Trophoblast cell (in vitro differentiated cells and primary cell): ENCODE results near the gene TMEM41A.

Source experiments
- DNase-seq, 2 donors: peaks; one replicate each; pipeline ENCODE4 v3.0.0-alpha.2; 2016
- H2AFZ ChIP-seq: 2 replicates; pipeline ENCODE4 v1.6.1; 2013; ENCODE audit warnings: low read length, moderate library complexity, mild to moderate bottlenecking; ENCODE audit not compliant: insufficient read depth, poor library complexity
- H2AK5ac ChIP-seq: 2 replicates; pipeline ENCODE4 v1.6.1; 2013; ENCODE audit warnings: mild to moderate bottlenecking, low read length
- H2BK120ac ChIP-seq: 2 replicates; pipeline ENCODE4 v1.6.1; 2013; ENCODE audit warnings: low read length, mild to moderate bottlenecking, moderate library complexity; ENCODE audit not compliant: insufficient read depth, poor library complexity
- H2BK12ac ChIP-seq: 2 replicates; pipeline ENCODE4 v1.6.1; 2013; ENCODE audit warnings: mild to moderate bottlenecking, low read length, moderate library complexity
- H2BK5ac ChIP-seq: 2 replicates; pipeline ENCODE4 v1.6.1; 2013; ENCODE audit warnings: low read length, low read depth, moderate library complexity, mild to moderate bottlenecking; ENCODE audit not compliant: poor library complexity
- H3K14ac ChIP-seq: 2 replicates; pipeline ENCODE4 v1.6.1; 2013; ENCODE audit warnings: mild to moderate bottlenecking, low read length
- H3K18ac ChIP-seq: 2 replicates; pipeline ENCODE4 v1.6.1; 2013; ENCODE audit warnings: mild to moderate bottlenecking, low read length
- H3K23ac ChIP-seq: 2 replicates; pipeline ENCODE4 v1.6.1; 2013; ENCODE audit warnings: low read length
- H3K27ac ChIP-seq: 2 replicates; pipeline ENCODE4 v1.5.1; 2013; ENCODE audit warnings: low read depth, mild to moderate bottlenecking, inconsistent platforms, low read length, moderate library complexity
- H3K27me3 ChIP-seq: 2 replicates; pipeline ENCODE4 v1.6.1; 2013; ENCODE audit warnings: inconsistent platforms, mild to moderate bottlenecking, low read length, moderate library complexity; ENCODE audit not compliant: insufficient read depth
- H3K36me3 ChIP-seq, 2 experiments: 1 replicate in 1 of 2; 2 replicates in 1 of 2; pipeline ENCODE4 v1.6.1; 2013; ENCODE audit warnings: low read length in 2 of 2, mild to moderate bottlenecking in 2 of 2, moderate library complexity in 1 of 2; ENCODE audit not compliant: insufficient read depth in 2 of 2, control insufficient read depth in 1 of 2
- H3K4ac ChIP-seq: 2 replicates; pipeline ENCODE4 v1.6.1; 2013; ENCODE audit warnings: low read depth, mild to moderate bottlenecking, low read length, moderate library complexity
- H3K4me1 ChIP-seq, 2 experiments: 1 replicate in 1 of 2; 2 replicates in 1 of 2; pipeline ENCODE4 v1.6.1; 2013; ENCODE audit warnings: low read length in 2 of 2, mild to moderate bottlenecking in 2 of 2, moderate library complexity in 1 of 2; ENCODE audit not compliant: insufficient read depth in 2 of 2, control insufficient read depth in 1 of 2
- H3K4me2 ChIP-seq: 2 replicates; pipeline ENCODE4 v1.6.1; 2013; ENCODE audit warnings: inconsistent platforms, mild to moderate bottlenecking, low read length, moderate library complexity
- H3K4me3 ChIP-seq: 2 replicates; pipeline ENCODE4 v1.5.1; 2013; ENCODE audit warnings: mild to moderate bottlenecking, low read depth, low read length, inconsistent platforms
- H3K79me1 ChIP-seq: one replicate; pipeline ENCODE4 v1.6.1; 2013; ENCODE audit warnings: low read length
- H3K79me2 ChIP-seq: 2 replicates; pipeline ENCODE4 v1.6.1; 2013; ENCODE audit warnings: low read length, mild to moderate bottlenecking; ENCODE audit not compliant: control insufficient read depth, insufficient read depth, poor library complexity
- H3K9ac ChIP-seq: 2 replicates; pipeline ENCODE4 v1.6.1; 2013; ENCODE audit warnings: mild to moderate bottlenecking, low read length
- H3K9me3 ChIP-seq: 2 replicates; pipeline ENCODE4 v1.6.1; 2013; ENCODE audit warnings: low read depth, mild to moderate bottlenecking, control low read depth, inconsistent platforms, low read length; ENCODE audit not compliant: insufficient read depth
- H4K12ac ChIP-seq: 2 replicates; pipeline ENCODE4 v1.6.1; 2013; ENCODE audit warnings: low read depth, mild to moderate bottlenecking, low read length, moderate library complexity
- H4K8ac ChIP-seq: 2 replicates; pipeline ENCODE4 v1.6.1; 2013; ENCODE audit warnings: low read depth, mild to moderate bottlenecking, low read length, moderate library complexity
- H4K91ac ChIP-seq: one replicate; pipeline ENCODE4 v1.6.1; 2013; ENCODE audit warnings: low read depth, mild to moderate bottlenecking, low read length, moderate library complexity
- WGBS: extraction: QIAGEN DNeasy Blood & Tissue Kit; methylation state at CpG from one replicate; pipeline ENCODE4 v1.1.7; 2013; ENCODE audit warnings: missing lambda C conversion rate; ENCODE audit not compliant: insufficient read length, insufficient coverage; ENCODE audit errors: extremely low coverage; 5-methylcytosine and 5-hydroxymethylcytosine counted together

Gene TMEM41A

DNA sequence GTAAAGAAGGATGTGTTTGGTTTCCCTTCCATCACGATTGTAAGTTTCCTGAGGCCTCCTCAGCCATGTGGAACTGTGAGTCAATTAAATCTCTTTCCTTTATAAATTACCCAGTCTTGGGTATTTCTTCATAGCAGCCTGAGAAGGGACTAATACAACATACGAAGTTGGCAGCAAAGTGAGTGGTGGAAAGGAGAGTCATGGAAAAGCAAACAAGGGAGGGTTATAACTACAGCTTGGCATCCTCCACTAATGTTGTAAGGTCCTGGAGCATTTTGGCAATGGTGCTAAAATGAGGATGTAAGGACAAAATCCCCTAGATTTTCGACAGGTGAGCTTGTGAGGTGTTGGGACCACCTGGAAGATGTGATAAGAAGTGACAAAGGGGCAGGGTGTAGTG, 5.8 kb upstream of the TMEM41A start:
- H2BK5ac ChIP-seq, result no peak overlapping the region
- no peak overlapping the region for H2BK120ac ChIP-seq
- H3K79me2 ChIP-seq, result no peaks in the 10 kb centered on the region
- no peak overlapping the region for H2AK5ac ChIP-seq
- H3K27ac ChIP-seq, result no peak overlapping the region
- H3K23ac ChIP-seq, result no peak overlapping the region
- no peak overlapping the region for H3K4me2 ChIP-seq
- H4K8ac ChIP-seq, result no peak overlapping the region
- H3K36me3 ChIP-seq, result no peaks in the 10 kb centered on the region
- no peak overlapping the region for H3K4ac ChIP-seq
- DNase-seq, result no peak
- H3K9me3 ChIP-seq, result peaks cover 1% of the 10 kb centered on the region
- H3K4me1 ChIP-seq, result peaks cover 0 to 2% of the 10 kb centered on the region in 2 experiments
- no peak overlapping the region for H4K12ac ChIP-seq
- no peak overlapping the region for H3K18ac ChIP-seq
- H3K4me3 ChIP-seq, result no peak overlapping the region
- H3K79me1 ChIP-seq, result no peaks in the 10 kb centered on the region
- H3K27me3 ChIP-seq, result no peaks in the 10 kb centered on the region
- no peak overlapping the region for H2BK12ac ChIP-seq
- no peak overlapping the region for H3K9ac ChIP-seq
- H4K91ac ChIP-seq, result no peak overlapping the region
- no CpG with 5 or more reads among the region's 3 CpGs for WGBS
- no peak overlapping the region for H3K14ac ChIP-seq
- H2AFZ ChIP-seq, result no peak overlapping the region

DNA sequence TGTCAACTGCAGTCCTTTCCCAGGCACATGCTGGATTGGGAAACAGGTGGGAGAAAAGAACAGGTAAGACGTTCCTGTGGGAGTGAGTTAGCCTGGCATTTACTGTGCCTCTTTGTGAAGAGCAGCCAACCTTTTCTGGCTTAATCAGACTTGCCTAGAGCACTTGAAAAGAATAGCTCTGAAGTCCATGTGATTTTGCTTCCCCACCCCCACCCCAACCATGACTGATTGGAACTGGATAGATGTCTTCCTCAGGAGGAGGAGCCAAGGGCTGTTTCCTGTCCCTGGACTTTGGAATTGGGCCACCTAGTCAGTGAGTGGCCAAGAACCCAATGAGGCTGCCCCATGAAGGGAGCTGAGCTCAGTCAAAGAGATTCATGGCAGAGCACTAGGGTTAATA, 4.7 kb upstream of the TMEM41A start:
- peaks cover 4% of the 10 kb centered on the region for H3K79me1 ChIP-seq
- no peak overlapping the region for H4K12ac ChIP-seq
- no peak overlapping the region for H2BK12ac ChIP-seq
- H3K36me3 ChIP-seq, result no peaks in the 10 kb centered on the region
- no peak overlapping the region for H3K18ac ChIP-seq
- no peak overlapping the region for H3K23ac ChIP-seq
- no CpG with 5 or more reads among the region's 1 CpG for WGBS
- H3K4me1 ChIP-seq, result peaks cover 0 to 2% of the 10 kb centered on the region in 2 experiments
- H4K8ac ChIP-seq, result no peak overlapping the region
- no peak for DNase-seq
- peaks cover 1% of the 10 kb centered on the region for H3K9me3 ChIP-seq
- no peak overlapping the region for H3K4ac ChIP-seq
- peaks cover 2% of the 10 kb centered on the region for H3K79me2 ChIP-seq
- no peak overlapping the region for H3K27ac ChIP-seq
- H2BK120ac ChIP-seq, result no peak overlapping the region
- H3K14ac ChIP-seq, result no peak overlapping the region
- H3K4me2 ChIP-seq, result no peak overlapping the region
- no peak overlapping the region for H3K4me3 ChIP-seq
- no peaks in the 10 kb centered on the region for H3K27me3 ChIP-seq
- no peak overlapping the region for H2AK5ac ChIP-seq
- H2AFZ ChIP-seq, result no peak overlapping the region
- no peak overlapping the region for H2BK5ac ChIP-seq
- H4K91ac ChIP-seq, result no peak overlapping the region
- H3K9ac ChIP-seq, result no peak overlapping the region

DNA sequence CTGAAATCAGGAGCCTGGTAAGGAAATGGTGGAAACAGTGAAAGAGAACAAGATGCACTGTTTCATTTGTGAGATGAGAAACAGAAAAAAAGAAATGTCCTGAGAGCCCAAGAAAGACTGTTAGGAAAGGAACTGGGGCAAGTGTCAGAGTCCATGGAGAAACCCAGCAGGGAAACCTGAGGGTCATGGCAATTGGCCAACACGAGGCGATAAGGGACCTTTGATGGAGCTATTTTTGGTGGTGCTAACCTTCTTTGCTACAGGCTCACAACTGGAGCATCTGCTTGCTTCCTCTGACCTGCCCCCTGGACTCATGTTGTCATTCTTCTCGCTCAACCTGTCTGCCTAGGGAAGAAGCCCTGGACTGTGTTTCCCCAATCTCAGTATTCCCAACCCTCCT, 4.2 kb upstream of the TMEM41A start:
- Histone ChIP-seq H4K8ac (no peak overlapping the region), H3K36me3 (no peaks in the 10 kb centered on the region), H3K9ac (no peak overlapping the region), H3K27me3 (no peaks in the 10 kb centered on the region), H4K12ac (no peak overlapping the region), H3K79me2 (peaks cover 6% of the 10 kb centered on the region), H3K9me3 (peaks cover 1% of the 10 kb centered on the region), H3K79me1 (peaks cover 7% of the 10 kb centered on the region), H2BK120ac (no peak overlapping the region), H3K18ac (no peak overlapping the region), H3K27ac (no peak overlapping the region), H4K91ac (no peak overlapping the region), H2BK5ac (no peak overlapping the region), H2AK5ac (no peak overlapping the region), H2BK12ac (no peak overlapping the region), H3K14ac (no peak overlapping the region), H3K23ac (no peak overlapping the region), H3K4me3 (no peak overlapping the region), H3K4ac (no peak overlapping the region), H3K4me2 (no peak overlapping the region), H3K4me1 (peaks cover 0 to 2% of the 10 kb centered on the region in 2 experiments), H2AFZ (no peak overlapping the region)
- no peak for DNase-seq
- no CpG with 5 or more reads among the region's 3 CpGs for WGBS

DNA sequence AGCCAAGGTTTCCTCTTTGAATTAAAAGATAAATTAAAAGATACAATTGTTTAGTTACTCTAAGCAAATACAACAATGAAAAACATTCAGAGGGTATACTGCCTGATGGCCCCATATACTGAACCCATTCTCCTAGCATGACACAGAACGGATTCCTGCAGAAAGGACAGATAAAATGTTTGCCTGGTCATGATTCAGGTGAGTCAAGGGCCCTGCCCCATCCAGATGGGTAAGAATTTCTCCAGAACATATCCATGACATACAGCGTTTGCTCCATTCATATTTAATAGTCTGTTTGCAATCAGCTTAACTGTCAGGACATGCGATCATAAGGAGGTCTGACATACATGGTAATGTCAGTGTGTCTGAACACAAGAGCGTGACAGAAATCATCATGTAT, 8.6 kb downstream of the TMEM41A start:
- DNase-seq, result no peak
- H3K79me1 ChIP-seq, result no peaks in the 10 kb centered on the region
- no peak overlapping the region for H2BK120ac ChIP-seq
- no peak overlapping the region for H4K91ac ChIP-seq
- no peak overlapping the region for H3K14ac ChIP-seq
- no peak overlapping the region for H2BK12ac ChIP-seq
- H3K27ac ChIP-seq, result no peak overlapping the region
- H3K4me3 ChIP-seq, result no peak overlapping the region
- no peak overlapping the region for H3K4me2 ChIP-seq
- no peak overlapping the region for H3K18ac ChIP-seq
- H3K79me2 ChIP-seq, result no peaks in the 10 kb centered on the region
- no peak overlapping the region for H4K8ac ChIP-seq
- no peak overlapping the region for H3K4ac ChIP-seq
- H3K4me1 ChIP-seq, result peaks cover 5 to 6% of the 10 kb centered on the region in 2 experiments
- H3K9me3 ChIP-seq, result no peaks in the 10 kb centered on the region
- H3K9ac ChIP-seq, result no peak overlapping the region
- H3K36me3 ChIP-seq, result peaks cover 8 to 29% of the 10 kb centered on the region in 2 experiments
- H2BK5ac ChIP-seq, result no peak overlapping the region
- H2AK5ac ChIP-seq, result no peak overlapping the region
- no CpG with 5 or more reads among the region's 4 CpGs for WGBS
- H3K27me3 ChIP-seq, result no peaks in the 10 kb centered on the region
- H4K12ac ChIP-seq, result no peak overlapping the region
- no peak overlapping the region for H2AFZ ChIP-seq
- no peak overlapping the region for H3K23ac ChIP-seq
